H9 (cell line): ENCODE results near the gene IDH2. TPM values are rescaled to one million over a fixed set of nuclear protein-coding genes. Genes with fewer than 3 reads are reported as not detected.

ENCODE experiments used
- DNase-seq: peaks from one replicate; pipeline ENCODE4 v3.0.0-alpha.2; 2017
- H2AFZ ChIP-seq: one replicate; pipeline ENCODE4 v1.6.1; 2013; ENCODE audit warnings: mild to moderate bottlenecking, low read length, control low read depth, moderate library complexity
- H2AK5ac ChIP-seq: 2 replicates; pipeline ENCODE4 v1.6.1; 2013; ENCODE audit warnings: low read length, control low read depth, mixed read lengths; ENCODE audit not compliant: insufficient read length
- H2BK120ac ChIP-seq: one replicate; pipeline ENCODE4 v1.6.1; 2013; ENCODE audit warnings: low read depth, mild to moderate bottlenecking, low read length, control low read depth, inconsistent platforms; ENCODE audit not compliant: poor library complexity, severe bottlenecking
- H2BK12ac ChIP-seq: 2 replicates; pipeline ENCODE4 v1.6.1; 2013; ENCODE audit warnings: low read length, control low read depth, mixed read lengths, low read depth; ENCODE audit not compliant: insufficient read length
- H2BK15ac ChIP-seq: 2 replicates; pipeline ENCODE4 v1.6.1; 2013; ENCODE audit warnings: low read depth, low read length, control low read depth
- H2BK20ac ChIP-seq: one replicate; pipeline ENCODE4 v1.6.1; 2013; ENCODE audit warnings: low read depth, mild to moderate bottlenecking, low read length, control low read depth, inconsistent platforms; ENCODE audit not compliant: poor library complexity, severe bottlenecking
- H2BK5ac ChIP-seq: 2 replicates; pipeline ENCODE4 v1.6.1; 2013; ENCODE audit warnings: low read length, control low read depth, mixed read lengths; ENCODE audit not compliant: insufficient read length
- H3K14ac ChIP-seq: 2 replicates; pipeline ENCODE4 v1.6.1; 2013; ENCODE audit warnings: low read length, control low read depth; ENCODE audit not compliant: insufficient read depth
- H3K18ac ChIP-seq: 2 replicates; pipeline ENCODE4 v1.6.1; 2013; ENCODE audit warnings: low read depth, mild to moderate bottlenecking, mixed read lengths, low read length, control low read depth; ENCODE audit not compliant: insufficient read length
- H3K23ac ChIP-seq: 2 replicates; pipeline ENCODE4 v1.6.1; 2013; ENCODE audit warnings: low read length, control low read depth, mixed read lengths, low read depth; ENCODE audit not compliant: insufficient read length
- H3K23me2 ChIP-seq: 2 replicates; pipeline ENCODE4 v1.6.1; 2013; ENCODE audit warnings: low read depth, mild to moderate bottlenecking, mixed read lengths, low read length, control low read depth; ENCODE audit not compliant: insufficient read length, poor library complexity, severe bottlenecking
- H3K27ac ChIP-seq: 2 replicates; pipeline ENCODE4 v1.5.1; 2013; ENCODE audit warnings: low read length, control low read depth, mixed read lengths, low read depth; ENCODE audit not compliant: insufficient read length
- H3K27me3 ChIP-seq: 2 replicates; pipeline ENCODE4 v1.6.1; 2013; ENCODE audit warnings: low read length, control low read depth, inconsistent platforms; ENCODE audit not compliant: insufficient read depth
- H3K4ac ChIP-seq: 2 replicates; pipeline ENCODE4 v1.6.1; 2013; ENCODE audit warnings: low read depth, mild to moderate bottlenecking, control low read depth, inconsistent platforms, low read length, moderate library complexity
- H3K4me1 ChIP-seq: 2 replicates; pipeline ENCODE4 v1.6.1; 2013; ENCODE audit warnings: low read length, control low read depth, inconsistent platforms; ENCODE audit not compliant: insufficient read depth
- H3K4me2 ChIP-seq: 2 replicates; pipeline ENCODE4 v1.6.1; 2013; ENCODE audit warnings: low read length, control low read depth, mixed read lengths; ENCODE audit not compliant: insufficient read length, insufficient read depth
- H3K56ac ChIP-seq: 2 replicates; pipeline ENCODE4 v1.6.1; 2013; ENCODE audit warnings: low read depth, mild to moderate bottlenecking, mixed read lengths, low read length, control low read depth; ENCODE audit not compliant: insufficient read length
- H3K79me1 ChIP-seq: 2 replicates; pipeline ENCODE4 v1.6.1; 2013; ENCODE audit warnings: low read depth, mild to moderate bottlenecking, moderate library complexity, low read length, control low read depth, inconsistent platforms; ENCODE audit not compliant: insufficient read depth, poor library complexity, severe bottlenecking
- H3K79me2 ChIP-seq: 2 replicates; pipeline ENCODE4 v1.6.1; 2013; ENCODE audit warnings: low read length, control low read depth, inconsistent platforms; ENCODE audit not compliant: insufficient read depth
- H3K9ac ChIP-seq: 2 replicates; pipeline ENCODE4 v1.6.1; 2013; ENCODE audit warnings: low read length, control low read depth, mixed read lengths; ENCODE audit not compliant: insufficient read length; ENCODE audit errors: extremely low read depth
- H3K9me3 ChIP-seq: one replicate; pipeline ENCODE4 v1.6.1; 2013; ENCODE audit warnings: low read depth, low read length, inconsistent platforms; ENCODE audit not compliant: control insufficient read depth
- H3T11ph ChIP-seq: one replicate; pipeline ENCODE4 v1.6.1; 2013; ENCODE audit warnings: mild to moderate bottlenecking, low read length, control low read depth, inconsistent platforms
- H4K20me1 ChIP-seq: one replicate; pipeline ENCODE4 v1.6.1; 2013; ENCODE audit not compliant: control insufficient read depth, insufficient read length, insufficient read depth
- H4K5ac ChIP-seq: 2 replicates; pipeline ENCODE4 v1.6.1; 2013; ENCODE audit warnings: low read depth, mild to moderate bottlenecking, mixed read lengths, low read length, control low read depth; ENCODE audit not compliant: insufficient read length
- H4K8ac ChIP-seq: replicated peaks from 2 replicates; pipeline ENCODE4 v1.6.1; 2013; ENCODE audit warnings: low read length, control low read depth, mixed read lengths, low read depth; ENCODE audit not compliant: insufficient read length
- H4K91ac ChIP-seq: 2 replicates; pipeline ENCODE4 v1.6.1; 2013; ENCODE audit warnings: low read depth, mild to moderate bottlenecking, moderate library complexity, mixed read lengths, low read length, control low read depth; ENCODE audit not compliant: insufficient read length
- H3K27ac Mint-ChIP-seq, 3 experiments: 2 replicates in 2 of 3; 3 replicates in 1 of 3; pipeline ENCODE4 v1.8.0; 2020 to 2021; ENCODE audit warnings: mixed read lengths in 3 of 3, mild to moderate bottlenecking in 1 of 3, moderate library complexity in 1 of 3
- H3K27me3 Mint-ChIP-seq: 2 replicates; pipeline ENCODE4 v1.8.0; 2021; ENCODE audit warnings: low read depth, mild to moderate bottlenecking, moderate library complexity, mixed read lengths
- H3K36me3 Mint-ChIP-seq, 3 experiments: 2 replicates in 2 of 3; 3 replicates in 1 of 3; pipeline ENCODE4 v1.8.0; 2020 to 2021; ENCODE audit warnings: low read depth in 3 of 3, mixed read lengths in 3 of 3; ENCODE audit not compliant: insufficient read depth in 1 of 3
- H3K4me1 Mint-ChIP-seq, 2 experiments: 2 replicates each; pipeline ENCODE4 v1.8.0; 2020; ENCODE audit warnings: mixed read lengths in 2 of 2
- H3K4me3 Mint-ChIP-seq, 2 experiments: 2 replicates in 1 of 2; 3 replicates in 1 of 2; pipeline ENCODE4 v1.8.0; 2020 to 2021; ENCODE audit warnings: mild to moderate bottlenecking in 2 of 2, mixed read lengths in 2 of 2, moderate library complexity in 1 of 2
- H3K9me3 Mint-ChIP-seq, 2 experiments: 2 replicates in 1 of 2; 3 replicates in 1 of 2; pipeline ENCODE4 v1.8.0; 2020; ENCODE audit warnings: mild to moderate bottlenecking in 2 of 2, mixed read lengths in 2 of 2, moderate library complexity in 1 of 2
- WGBS: extraction: QIAGEN DNeasy Blood & Tissue Kit; methylation state at CpG from one replicate; pipeline ENCODE4 v1.1.7; 2013; ENCODE audit warnings: missing lambda C conversion rate, low lambda C conversion rate, mixed read lengths; ENCODE audit not compliant: insufficient read length; ENCODE audit errors: extremely low coverage; 5-methylcytosine and 5-hydroxymethylcytosine counted together
- total RNA-seq: library from RNA; stranded (reverse); gene quantifications from 2 replicates; pipeline ENCODE4 v1.2.1, GENCODE V29; 2021
- TF ChIP-seq, protein P1 (sequence below): fragments of 200-600 bp; sonication (generic); conservative IDR thresholded peaks from 3 replicates; pipeline ENCODE4 v1.8.0; 2021; ENCODE audit warnings: antibody characterized with exemption, mild to moderate bottlenecking

Gene IDH2
- total RNA-seq, 1 experiment from 2014 or later, result 57.7 TPM

DNA sequence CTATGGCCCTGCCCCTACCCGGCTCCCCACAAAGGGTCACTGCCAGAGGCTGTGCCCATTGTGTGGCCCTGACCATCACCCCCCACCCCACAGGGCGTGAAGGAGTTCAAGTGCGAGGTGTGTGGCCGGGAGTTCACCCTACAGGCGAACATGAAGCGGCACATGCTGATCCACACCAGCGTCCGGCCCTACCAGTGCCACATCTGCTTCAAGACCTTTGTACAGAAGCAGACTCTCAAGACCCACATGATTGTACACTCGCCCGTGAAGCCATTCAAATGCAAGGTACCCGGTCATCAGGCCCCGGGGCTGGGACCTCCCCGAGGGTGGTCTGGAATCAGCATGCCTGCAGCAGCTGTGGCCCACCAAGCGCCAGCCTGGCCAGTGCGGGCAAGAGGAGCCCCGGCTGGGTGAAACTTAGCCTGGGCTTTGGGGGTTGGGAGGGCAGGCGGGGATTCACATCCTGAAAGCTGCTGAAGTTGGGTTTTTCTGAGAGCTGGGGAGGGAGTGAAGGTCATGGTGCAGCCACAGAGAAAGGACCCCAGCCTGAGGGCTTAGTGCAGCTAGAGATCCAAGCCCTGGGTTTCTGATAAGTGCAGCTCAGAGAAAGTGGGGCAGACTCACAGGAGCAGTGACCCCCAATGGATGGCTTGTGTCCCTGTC is 29.2 kb downstream of the IDH2 start:
- H3K4me3 Mint-ChIP-seq, result no peak overlapping the region

More for the DNA sequence above, 29.2 kb downstream of the IDH2 start:
- no peak overlapping the region for H3T11ph ChIP-seq
- no peak overlapping the region for H3K27ac ChIP-seq
- no peak overlapping the region for H2BK12ac ChIP-seq
- no peak overlapping the region for H4K8ac ChIP-seq
- DNase-seq, result peak; percentile 27
- no peak overlapping the region for H2BK120ac ChIP-seq
- H3K4me1 ChIP-seq, result no peaks in the 10 kb centered on the region; the same call in 1 of the 2 replicates
- no peaks in the 10 kb centered on the region for H3K79me2 ChIP-seq
- H3K18ac ChIP-seq, result no peak overlapping the region
- H3K56ac ChIP-seq, result no peak overlapping the region
- H3K23me2 ChIP-seq, result no peaks in the 10 kb centered on the region
- no CpG with 5 or more reads among the region's 17 CpGs for WGBS
- H2BK5ac ChIP-seq, result no peak overlapping the region
- H3K23ac ChIP-seq, result no peak overlapping the region
- H3K14ac ChIP-seq, result no peak overlapping the region; the same call in 1 of the 2 replicates
- Mint-ChIP-seq H3K36me3 (peaks cover 2 to 29% (median 11%) of the 10 kb centered on the region in 3 experiments; a peak in 4 of 7 replicates), H3K27me3 (no peaks in the 10 kb centered on the region), H3K4me1 (peaks cover 18 to 20% of the 10 kb centered on the region in 2 experiments), H3K27ac (no peak overlapping the region), H3K9me3 (no peaks in the 10 kb centered on the region)
- H3K4ac ChIP-seq, result no peak overlapping the region
- no peak overlapping the region for H4K5ac ChIP-seq
- H3K9ac ChIP-seq, result no peak overlapping the region
- H4K91ac ChIP-seq, result no peak overlapping the region
- no peaks in the 10 kb centered on the region for H3K9me3 ChIP-seq
- H3K79me1 ChIP-seq, result no peaks in the 10 kb centered on the region
- H3K4me2 ChIP-seq, result no peak overlapping the region
- no peak overlapping the region for H2AFZ ChIP-seq
- peaks cover 2% of the 10 kb centered on the region for H4K20me1 ChIP-seq
- no peak overlapping the region for H2AK5ac ChIP-seq
- TF ChIP-seq, protein P1, sequence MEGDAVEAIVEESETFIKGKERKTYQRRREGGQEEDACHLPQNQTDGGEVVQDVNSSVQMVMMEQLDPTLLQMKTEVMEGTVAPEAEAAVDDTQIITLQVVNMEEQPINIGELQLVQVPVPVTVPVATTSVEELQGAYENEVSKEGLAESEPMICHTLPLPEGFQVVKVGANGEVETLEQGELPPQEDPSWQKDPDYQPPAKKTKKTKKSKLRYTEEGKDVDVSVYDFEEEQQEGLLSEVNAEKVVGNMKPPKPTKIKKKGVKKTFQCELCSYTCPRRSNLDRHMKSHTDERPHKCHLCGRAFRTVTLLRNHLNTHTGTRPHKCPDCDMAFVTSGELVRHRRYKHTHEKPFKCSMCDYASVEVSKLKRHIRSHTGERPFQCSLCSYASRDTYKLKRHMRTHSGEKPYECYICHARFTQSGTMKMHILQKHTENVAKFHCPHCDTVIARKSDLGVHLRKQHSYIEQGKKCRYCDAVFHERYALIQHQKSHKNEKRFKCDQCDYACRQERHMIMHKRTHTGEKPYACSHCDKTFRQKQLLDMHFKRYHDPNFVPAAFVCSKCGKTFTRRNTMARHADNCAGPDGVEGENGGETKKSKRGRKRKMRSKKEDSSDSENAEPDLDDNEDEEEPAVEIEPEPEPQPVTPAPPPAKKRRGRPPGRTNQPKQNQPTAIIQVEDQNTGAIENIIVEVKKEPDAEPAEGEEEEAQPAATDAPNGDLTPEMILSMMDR, result no peak
- no peaks in the 10 kb centered on the region for H3K27me3 ChIP-seq
- no peak overlapping the region for H2BK20ac ChIP-seq
- H2BK15ac ChIP-seq, result no peak overlapping the region
